ENCODE data around the gene SRP68.

DNA sequence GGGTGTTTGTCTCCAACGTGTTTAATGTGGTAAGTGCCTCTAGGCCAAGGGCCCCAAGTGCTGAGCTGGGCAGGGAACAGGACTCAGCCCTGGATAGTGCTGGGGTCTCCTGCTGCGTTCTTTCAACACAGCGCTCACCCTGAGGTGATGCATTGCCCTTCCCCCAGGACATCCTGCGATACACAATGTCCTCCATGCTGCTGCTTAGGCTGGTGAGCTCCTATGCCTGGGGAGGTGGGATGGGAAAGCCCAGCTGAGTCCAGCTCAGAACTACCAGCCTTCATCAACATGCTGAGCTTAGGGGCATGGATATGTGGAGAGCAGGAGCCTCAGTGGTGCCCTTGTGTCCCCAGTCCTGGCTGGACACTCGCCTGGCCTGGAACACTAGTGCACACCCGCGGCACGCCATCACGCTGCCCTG, 7.2 kb upstream of the SRP68 start:
- no peak for TF ChIP-seq GTF2F1 (IDR thresholded peaks at IDR 0.05; ENCODE audit: borderline replicate concordance, low read depth, low read length)
- TF ChIP-seq JUND (IDR thresholded peaks at IDR 0.05; ENCODE audit: low read length), result no peak
- TF ChIP-seq, protein P1, sequence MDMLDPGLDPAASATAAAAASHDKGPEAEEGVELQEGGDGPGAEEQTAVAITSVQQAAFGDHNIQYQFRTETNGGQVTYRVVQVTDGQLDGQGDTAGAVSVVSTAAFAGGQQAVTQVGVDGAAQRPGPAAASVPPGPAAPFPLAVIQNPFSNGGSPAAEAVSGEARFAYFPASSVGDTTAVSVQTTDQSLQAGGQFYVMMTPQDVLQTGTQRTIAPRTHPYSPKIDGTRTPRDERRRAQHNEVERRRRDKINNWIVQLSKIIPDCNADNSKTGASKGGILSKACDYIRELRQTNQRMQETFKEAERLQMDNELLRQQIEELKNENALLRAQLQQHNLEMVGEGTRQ (IDR thresholded peaks at IDR 0.05; ENCODE audit: low read length), result no peak
- TF ChIP-seq, protein P2, sequence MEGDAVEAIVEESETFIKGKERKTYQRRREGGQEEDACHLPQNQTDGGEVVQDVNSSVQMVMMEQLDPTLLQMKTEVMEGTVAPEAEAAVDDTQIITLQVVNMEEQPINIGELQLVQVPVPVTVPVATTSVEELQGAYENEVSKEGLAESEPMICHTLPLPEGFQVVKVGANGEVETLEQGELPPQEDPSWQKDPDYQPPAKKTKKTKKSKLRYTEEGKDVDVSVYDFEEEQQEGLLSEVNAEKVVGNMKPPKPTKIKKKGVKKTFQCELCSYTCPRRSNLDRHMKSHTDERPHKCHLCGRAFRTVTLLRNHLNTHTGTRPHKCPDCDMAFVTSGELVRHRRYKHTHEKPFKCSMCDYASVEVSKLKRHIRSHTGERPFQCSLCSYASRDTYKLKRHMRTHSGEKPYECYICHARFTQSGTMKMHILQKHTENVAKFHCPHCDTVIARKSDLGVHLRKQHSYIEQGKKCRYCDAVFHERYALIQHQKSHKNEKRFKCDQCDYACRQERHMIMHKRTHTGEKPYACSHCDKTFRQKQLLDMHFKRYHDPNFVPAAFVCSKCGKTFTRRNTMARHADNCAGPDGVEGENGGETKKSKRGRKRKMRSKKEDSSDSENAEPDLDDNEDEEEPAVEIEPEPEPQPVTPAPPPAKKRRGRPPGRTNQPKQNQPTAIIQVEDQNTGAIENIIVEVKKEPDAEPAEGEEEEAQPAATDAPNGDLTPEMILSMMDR (IDR thresholded peaks at IDR 0.05; ENCODE audit: control extremely low read depth in 1 of 3, insufficient read depth in 1 of 3, low read depth in 1 of 3, low read length in 3 of 3), result no peak
- TF ChIP-seq EP300 (IDR thresholded peaks at IDR 0.05; ENCODE audit: borderline replicate concordance in 1 of 2, low read depth in 2 of 2, low read length in 2 of 2), result no peak
- no peak for TF ChIP-seq TAF1 (IDR thresholded peaks at IDR 0.05; ENCODE audit: low read depth, low read length)
- no peak for TF ChIP-seq BRCA1 (IDR thresholded peaks at IDR 0.05; ENCODE audit: low read depth, low read length)
- TF ChIP-seq SAP30 (IDR thresholded peaks at IDR 0.05; ENCODE audit: insufficient read depth, insufficient replicate concordance, low read length), result no peak

Measured in H1 (cell line).